ENCODE data around the gene GNAQ. TPM values are rescaled to one million over a fixed set of nuclear protein-coding genes. Genes with fewer than 3 reads are reported as not detected.

Gene GNAQ
- total RNA-seq, 6 donors from 2014 or later, result 50.3 to 117 (median 94.3) TPM

- no peak for DNase-seq
- Histone ChIP-seq H3K36me3 (no peaks in the 10 kb centered on the region), H3K9me3 (no peaks in the 10 kb centered on the region), H3K4me1 (peaks cover 21 to 38% (median 24%) of the 10 kb centered on the region in 4 donors), H3K27ac (no peak overlapping the region), H3K27me3 (no peaks in the 10 kb centered on the region), H3K4me3 (no peak overlapping the region)
- no peak for ATAC-seq (ENCODE audit: low FRiP score in 2 of 2)
- TF ChIP-seq POLR2A (IDR thresholded peaks at IDR 0.05), result no peak
- TF ChIP-seq EP300 (IDR thresholded peaks at IDR 0.05), result no peak
- TF ChIP-seq POLR2AphosphoS5 (IDR thresholded peaks at IDR 0.05), result no peak
- TF ChIP-seq, protein P1, sequence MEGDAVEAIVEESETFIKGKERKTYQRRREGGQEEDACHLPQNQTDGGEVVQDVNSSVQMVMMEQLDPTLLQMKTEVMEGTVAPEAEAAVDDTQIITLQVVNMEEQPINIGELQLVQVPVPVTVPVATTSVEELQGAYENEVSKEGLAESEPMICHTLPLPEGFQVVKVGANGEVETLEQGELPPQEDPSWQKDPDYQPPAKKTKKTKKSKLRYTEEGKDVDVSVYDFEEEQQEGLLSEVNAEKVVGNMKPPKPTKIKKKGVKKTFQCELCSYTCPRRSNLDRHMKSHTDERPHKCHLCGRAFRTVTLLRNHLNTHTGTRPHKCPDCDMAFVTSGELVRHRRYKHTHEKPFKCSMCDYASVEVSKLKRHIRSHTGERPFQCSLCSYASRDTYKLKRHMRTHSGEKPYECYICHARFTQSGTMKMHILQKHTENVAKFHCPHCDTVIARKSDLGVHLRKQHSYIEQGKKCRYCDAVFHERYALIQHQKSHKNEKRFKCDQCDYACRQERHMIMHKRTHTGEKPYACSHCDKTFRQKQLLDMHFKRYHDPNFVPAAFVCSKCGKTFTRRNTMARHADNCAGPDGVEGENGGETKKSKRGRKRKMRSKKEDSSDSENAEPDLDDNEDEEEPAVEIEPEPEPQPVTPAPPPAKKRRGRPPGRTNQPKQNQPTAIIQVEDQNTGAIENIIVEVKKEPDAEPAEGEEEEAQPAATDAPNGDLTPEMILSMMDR (IDR thresholded peaks at IDR 0.05), result no peak
- 59 to 67% methylated on average over 6 of the region's 6 CpGs for WGBS, 2 donors
These were observed 66.0 kb downstream of the GNAQ start for GRCh38 chr9:77965445-77966123.

DNA sequence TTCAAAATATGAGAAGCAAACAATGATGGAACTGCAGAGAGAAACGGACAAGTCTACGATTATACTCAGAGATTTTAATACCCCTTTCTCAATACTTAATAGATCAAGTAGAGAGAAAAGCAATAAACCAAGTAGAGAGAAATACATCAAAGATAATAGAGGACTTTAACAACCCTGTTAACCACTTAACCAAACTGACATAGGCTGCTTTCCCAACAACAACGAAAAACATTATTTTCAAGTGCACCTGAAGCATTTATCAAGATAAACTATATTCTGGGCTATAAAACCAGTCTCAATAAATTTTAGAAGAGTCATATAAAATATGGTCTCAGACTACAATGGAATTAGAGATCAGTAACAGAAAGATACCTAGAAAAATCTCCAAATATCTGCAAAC lies 67.4 kb downstream of the GNAQ start:
- Histone ChIP-seq H3K27me3 (no peaks in the 10 kb centered on the region), H3K27ac (no peak overlapping the region), H3K36me3 (no peaks in the 10 kb centered on the region), H3K4me3 (no peak overlapping the region), H3K4me1 (peaks cover 26 to 37% (median 33%) of the 10 kb centered on the region in 4 donors), H3K9me3 (no peaks in the 10 kb centered on the region)
- TF ChIP-seq EP300 (IDR thresholded peaks at IDR 0.05), result no peak
- TF ChIP-seq, protein P1 (IDR thresholded peaks at IDR 0.05), result no peak
- TF ChIP-seq POLR2AphosphoS5 (IDR thresholded peaks at IDR 0.05), result no peak
- TF ChIP-seq POLR2A (IDR thresholded peaks at IDR 0.05), result no peak
- ATAC-seq (ENCODE audit: low FRiP score in 2 of 2), result no peak
- WGBS, 2 donors, result 43 to 68% methylated on average over 3 of the region's 3 CpGs
- DNase-seq, result no peak

GRCh38 chr9:77961541-77961940 lies 70.1 kb downstream of the GNAQ start:
- WGBS, 2 donors, result 67% methylated on average over 1 of the region's 1 CpG
- H3K4me3 ChIP-seq, result no peak overlapping the region
- no peaks in the 10 kb centered on the region for H3K27me3 ChIP-seq
- ATAC-seq (ENCODE audit: low FRiP score in 2 of 2) (no peak), DNase-seq (no peak)
- no peaks in the 10 kb centered on the region for H3K9me3 ChIP-seq
- H3K27ac ChIP-seq, result peak overlapping the region in 3 of 4 donors; percentile 2 to 65 (median 61)
- no peaks in the 10 kb centered on the region for H3K36me3 ChIP-seq
- peaks cover 21 to 51% (median 38%) of the 10 kb centered on the region in 4 donors for H3K4me1 ChIP-seq
- TF ChIP-seq POLR2A (IDR thresholded peaks at IDR 0.05) (no peak), POLR2AphosphoS5 (IDR thresholded peaks at IDR 0.05) (no peak), EP300 (IDR thresholded peaks at IDR 0.05) (no peak)
- TF ChIP-seq, protein P1 (IDR thresholded peaks at IDR 0.05), result no peak

- TF ChIP-seq POLR2AphosphoS5 (IDR thresholded peaks at IDR 0.05) (no peak), POLR2A (IDR thresholded peaks at IDR 0.05) (no peak), EP300 (IDR thresholded peaks at IDR 0.05) (no peak)
- ATAC-seq (ENCODE audit: low FRiP score in 2 of 2), result no peak
- no peaks in the 10 kb centered on the region for H3K9me3 ChIP-seq
- DNase-seq, result no peak
- peak overlapping the region in 2 of 4 donors; percentile 61 to 65 for H3K27ac ChIP-seq
- H3K4me3 ChIP-seq, result no peak overlapping the region
- WGBS, 2 donors, result 72 to 74% methylated on average over 5 of the region's 5 CpGs
- H3K27me3 ChIP-seq, result no peaks in the 10 kb centered on the region
- H3K4me1 ChIP-seq, result peaks cover 27 to 60% (median 43%) of the 10 kb centered on the region in 4 donors
- H3K36me3 ChIP-seq, result no peaks in the 10 kb centered on the region
These were observed 71.1 kb downstream of the GNAQ start for GRCh38 chr9:77960356-77961153.

GRCh38 chr9:77959803-77960202 lies 71.8 kb downstream of the GNAQ start:
- no peaks in the 10 kb centered on the region for H3K36me3 ChIP-seq
- H3K4me3 ChIP-seq, result no peak overlapping the region
- 93 to 100% methylated on average over 1 of the region's 1 CpG for WGBS, 2 donors
- TF ChIP-seq POLR2AphosphoS5 (IDR thresholded peaks at IDR 0.05) (no peak), EP300 (IDR thresholded peaks at IDR 0.05) (no peak)
- H3K27me3 ChIP-seq, result no peaks in the 10 kb centered on the region
- ATAC-seq (ENCODE audit: low FRiP score in 2 of 2) (no peak), DNase-seq (no peak)
- H3K27ac ChIP-seq, result peak overlapping the region in 2 of 4 donors; percentile 28 to 35
- peaks cover 29 to 60% (median 41%) of the 10 kb centered on the region in 4 donors for H3K4me1 ChIP-seq
- H3K9me3 ChIP-seq, result no peaks in the 10 kb centered on the region

Data from upper lobe of left lung (tissue), 6 donors.